Subcutaneous adipose tissue (tissue), 4 donors: ENCODE measurements around the gene NELL1. TPM values are rescaled to one million over a fixed set of nuclear protein-coding genes. Genes with fewer than 3 reads are reported as not detected.

Source experiments
- CTCF ChIP-seq: fragments of 450-650 bp; IDR thresholded peaks from one replicate; pipeline ENCODE4 v1.5.1; 2016; ENCODE audit warnings: low read depth, mild to moderate bottlenecking, control low read depth, antibody characterized with exemption, moderate library complexity
- total RNA-seq, 4 donors: library from RNA; depleted of rRNA; stranded (reverse); fragments of >200 nt; gene quantifications; one replicate each; pipeline ENCODE4 v1.1.0, GENCODE V29; 2016

The NELL1 gene
- total RNA-seq, 4 donors from 2014 or later, result not detected

- TF ChIP-seq CTCF, result no peak
These were observed 113.8 kb downstream of the NELL1 start for GRCh38 chr11:20783220-20783619.

GRCh38 chr11:20790622-20791021 lies 121.2 kb downstream of the NELL1 start:
- no peak for TF ChIP-seq CTCF

GRCh38 chr11:20795005-20795404 lies 125.6 kb downstream of the NELL1 start:
- TF ChIP-seq CTCF, result no peak

GRCh38 chr11:20808328-20808727 lies 138.9 kb downstream of the NELL1 start:
- no peak for TF ChIP-seq CTCF

GRCh38 chr11:20821046-20821445 lies 151.7 kb downstream of the NELL1 start:
- TF ChIP-seq CTCF, result no peak

- TF ChIP-seq CTCF, result no peak
These were observed 152.1 kb downstream of the NELL1 start for GRCh38 chr11:20821470-20821869.

- no peak for TF ChIP-seq CTCF
These were observed 155.4 kb downstream of the NELL1 start for GRCh38 chr11:20824773-20825172.
